ENCODE data around the gene C10orf67.
"Not testable (repeated sequence)": the region's sequence is repeated elsewhere in the genome, so short reads cannot be mapped to it uniquely, and the experiment has no call there.

Gene C10orf67
- total RNA-seq = 0.75 reads per million

- no peak for DNase-seq
Observed at GRCh38 chr10:23344241-23344841, at the start of gene C10orf67. TSS of gene C10orf67 (minus strand) at chr10:23344797. CDS start at chr10:23344774, 23 bp downstream.

GRCh38 chr10:23391821-23392220 is 47.2 kb upstream of the C10orf67 start:
- no peak for DNase-seq

- DNase-seq = no peak
Observed at GRCh38 chr10:23390809-23391208, 46.2 kb upstream of the C10orf67 start.

- DNase-seq = not testable (repeated sequence)
Observed at GRCh38 chr10:23390408-23390807, 45.8 kb upstream of the C10orf67 start.

- not testable (repeated sequence) for DNase-seq
Observed at GRCh38 chr10:23387516-23387915, 42.9 kb upstream of the C10orf67 start.

- DNase-seq = no peak
Observed at GRCh38 chr10:23386052-23386451, 41.5 kb upstream of the C10orf67 start.

- no peak for DNase-seq
Observed at GRCh38 chr10:23384364-23384763, 39.8 kb upstream of the C10orf67 start.

GRCh38 chr10:23383637-23384036 is 39.0 kb upstream of the C10orf67 start:
- no peak for DNase-seq

- no peak for DNase-seq
Observed at GRCh38 chr10:23381298-23382040, 36.9 kb upstream of the C10orf67 start.

- no peak for DNase-seq
Observed at GRCh38 chr10:23379686-23380085, 35.1 kb upstream of the C10orf67 start.

- no peak for DNase-seq
Observed at GRCh38 chr10:23376229-23376655, 31.6 kb upstream of the C10orf67 start.

GRCh38 chr10:23375366-23375765 is 30.8 kb upstream of the C10orf67 start:
- no peak for DNase-seq

GRCh38 chr10:23373156-23373555 is 28.6 kb upstream of the C10orf67 start:
- DNase-seq = no peak

GRCh38 chr10:23371073-23371472 is 26.5 kb upstream of the C10orf67 start:
- DNase-seq = no peak

GRCh38 chr10:23370106-23370505 is 25.5 kb upstream of the C10orf67 start:
- no peak for DNase-seq

GRCh38 chr10:23368816-23369640 is 24.4 kb upstream of the C10orf67 start:
- DNase-seq = no peak

GRCh38 chr10:23367896-23368595 is 23.4 kb upstream of the C10orf67 start:
- no peak for DNase-seq

- DNase-seq = not testable (repeated sequence)
Observed at GRCh38 chr10:23365417-23366030, 20.9 kb upstream of the C10orf67 start.

- DNase-seq = no peak
Observed at GRCh38 chr10:23364378-23364777, 19.8 kb upstream of the C10orf67 start.

- no peak for DNase-seq
Observed at GRCh38 chr10:23363793-23364135, 19.2 kb upstream of the C10orf67 start.

GRCh38 chr10:23362879-23363792 is 18.5 kb upstream of the C10orf67 start:
- DNase-seq = peak; percentile 39
